B cell (primary cell): Measurements from ENCODE around the gene LCOR.

ENCODE experiments used
- EZH2 ChIP-seq: IDR thresholded peaks from 2 replicates; pipeline ENCODE4 v1.6.1; 2012; ENCODE audit warnings: borderline replicate concordance, low read depth, mild to moderate bottlenecking, moderate library complexity, low read length; ENCODE audit not compliant: insufficient read depth, poor library complexity, severe bottlenecking
- TF ChIP-seq, protein P1 (sequence below): fragments of 200-600 bp; IDR thresholded peaks from one replicate; pipeline ENCODE4 v1.8.0; 2022; ENCODE audit warnings: antibody characterized with exemption, mild to moderate bottlenecking

DNA sequence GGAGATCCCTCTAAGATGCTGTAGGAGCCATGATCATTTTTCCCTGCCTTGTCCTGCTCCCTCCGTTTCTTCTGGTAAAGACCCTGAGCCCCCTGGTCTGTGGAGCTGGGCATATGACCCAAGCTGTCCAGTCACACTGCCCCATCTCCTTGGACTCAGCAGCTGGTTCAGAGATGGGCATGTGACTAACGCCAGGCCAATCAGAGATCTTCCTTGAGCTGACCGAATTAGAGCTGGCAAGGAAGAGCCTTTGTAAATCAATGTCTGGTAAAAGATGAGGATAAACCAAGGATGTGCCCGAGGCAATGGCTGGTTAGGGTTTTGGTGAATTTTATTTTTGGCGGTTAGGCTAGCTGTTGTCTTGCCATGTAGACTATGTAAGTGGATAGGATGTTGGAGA, 173.3 kb downstream of the LCOR start:
- TF ChIP-seq, protein P1, sequence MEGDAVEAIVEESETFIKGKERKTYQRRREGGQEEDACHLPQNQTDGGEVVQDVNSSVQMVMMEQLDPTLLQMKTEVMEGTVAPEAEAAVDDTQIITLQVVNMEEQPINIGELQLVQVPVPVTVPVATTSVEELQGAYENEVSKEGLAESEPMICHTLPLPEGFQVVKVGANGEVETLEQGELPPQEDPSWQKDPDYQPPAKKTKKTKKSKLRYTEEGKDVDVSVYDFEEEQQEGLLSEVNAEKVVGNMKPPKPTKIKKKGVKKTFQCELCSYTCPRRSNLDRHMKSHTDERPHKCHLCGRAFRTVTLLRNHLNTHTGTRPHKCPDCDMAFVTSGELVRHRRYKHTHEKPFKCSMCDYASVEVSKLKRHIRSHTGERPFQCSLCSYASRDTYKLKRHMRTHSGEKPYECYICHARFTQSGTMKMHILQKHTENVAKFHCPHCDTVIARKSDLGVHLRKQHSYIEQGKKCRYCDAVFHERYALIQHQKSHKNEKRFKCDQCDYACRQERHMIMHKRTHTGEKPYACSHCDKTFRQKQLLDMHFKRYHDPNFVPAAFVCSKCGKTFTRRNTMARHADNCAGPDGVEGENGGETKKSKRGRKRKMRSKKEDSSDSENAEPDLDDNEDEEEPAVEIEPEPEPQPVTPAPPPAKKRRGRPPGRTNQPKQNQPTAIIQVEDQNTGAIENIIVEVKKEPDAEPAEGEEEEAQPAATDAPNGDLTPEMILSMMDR: no peak
- no peak for TF ChIP-seq EZH2
